Subcutaneous adipose tissue (tissue), 4 donors: ENCODE measurements around the gene SHMT2. TPM values are rescaled to one million over a fixed set of nuclear protein-coding genes. Genes with fewer than 3 reads are reported as not detected.

Experiments used
- total RNA-seq, 4 donors: library from RNA; depleted of rRNA; stranded (reverse); fragments of >200 nt; gene quantifications; one replicate each; pipeline ENCODE4 v1.1.0, GENCODE V29; 2016
- TF ChIP-seq, protein P1 (sequence below): fragments of 450-650 bp; IDR thresholded peaks from one replicate; pipeline ENCODE4 v1.5.1; 2016; ENCODE audit warnings: low read depth, mild to moderate bottlenecking, control low read depth, antibody characterized with exemption, moderate library complexity

The SHMT2 gene
- total RNA-seq, 4 donors from 2014 or later = 19.1 to 41.6 (median 32.7) TPM

GRCh38 chr12:57243521-57244311 lies 14.2 kb downstream of the SHMT2 start:
- TF ChIP-seq, protein P1, sequence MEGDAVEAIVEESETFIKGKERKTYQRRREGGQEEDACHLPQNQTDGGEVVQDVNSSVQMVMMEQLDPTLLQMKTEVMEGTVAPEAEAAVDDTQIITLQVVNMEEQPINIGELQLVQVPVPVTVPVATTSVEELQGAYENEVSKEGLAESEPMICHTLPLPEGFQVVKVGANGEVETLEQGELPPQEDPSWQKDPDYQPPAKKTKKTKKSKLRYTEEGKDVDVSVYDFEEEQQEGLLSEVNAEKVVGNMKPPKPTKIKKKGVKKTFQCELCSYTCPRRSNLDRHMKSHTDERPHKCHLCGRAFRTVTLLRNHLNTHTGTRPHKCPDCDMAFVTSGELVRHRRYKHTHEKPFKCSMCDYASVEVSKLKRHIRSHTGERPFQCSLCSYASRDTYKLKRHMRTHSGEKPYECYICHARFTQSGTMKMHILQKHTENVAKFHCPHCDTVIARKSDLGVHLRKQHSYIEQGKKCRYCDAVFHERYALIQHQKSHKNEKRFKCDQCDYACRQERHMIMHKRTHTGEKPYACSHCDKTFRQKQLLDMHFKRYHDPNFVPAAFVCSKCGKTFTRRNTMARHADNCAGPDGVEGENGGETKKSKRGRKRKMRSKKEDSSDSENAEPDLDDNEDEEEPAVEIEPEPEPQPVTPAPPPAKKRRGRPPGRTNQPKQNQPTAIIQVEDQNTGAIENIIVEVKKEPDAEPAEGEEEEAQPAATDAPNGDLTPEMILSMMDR = no peak

DNA sequence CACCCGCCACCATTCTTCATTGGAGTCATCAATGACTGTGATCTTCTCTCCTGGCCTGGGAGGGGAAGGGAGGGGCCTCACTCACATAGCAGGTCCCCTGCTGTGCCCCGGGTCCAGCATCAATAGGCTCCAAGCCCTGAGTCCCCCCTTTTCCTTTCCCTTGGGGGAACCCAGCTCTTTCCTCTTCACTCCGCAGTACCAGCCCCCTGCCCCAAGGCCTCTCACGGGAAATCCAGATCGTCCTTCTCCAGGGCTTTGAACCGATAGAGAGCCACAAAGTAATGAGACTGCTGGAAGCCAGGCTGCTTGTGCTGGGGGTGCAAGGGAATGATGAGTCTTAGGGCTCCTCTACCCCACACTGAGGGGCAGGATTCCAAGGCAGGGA lies 14.8 kb downstream of the SHMT2 start:
- TF ChIP-seq, protein P1 = no peak

DNA sequence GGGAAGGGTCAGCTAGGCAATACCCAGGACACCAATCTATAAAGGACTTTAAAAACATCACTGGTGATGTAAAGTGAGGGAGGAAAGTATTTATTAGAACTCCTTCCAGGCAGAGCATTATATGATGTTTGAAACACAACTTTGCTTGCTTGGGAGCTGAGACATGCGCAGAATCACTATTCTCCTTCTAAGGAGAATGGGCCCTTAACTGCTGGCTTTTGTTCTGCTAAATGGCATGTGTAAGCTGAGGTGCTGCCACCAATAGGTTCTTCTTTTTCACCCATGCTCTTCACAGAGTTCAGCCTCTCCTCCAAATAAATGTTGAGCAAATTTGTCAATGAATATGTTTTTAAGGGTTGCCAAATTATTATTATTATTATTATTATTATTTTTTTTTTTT lies 17.5 kb downstream of the SHMT2 start:
- TF ChIP-seq, protein P1 = no peak

DNA sequence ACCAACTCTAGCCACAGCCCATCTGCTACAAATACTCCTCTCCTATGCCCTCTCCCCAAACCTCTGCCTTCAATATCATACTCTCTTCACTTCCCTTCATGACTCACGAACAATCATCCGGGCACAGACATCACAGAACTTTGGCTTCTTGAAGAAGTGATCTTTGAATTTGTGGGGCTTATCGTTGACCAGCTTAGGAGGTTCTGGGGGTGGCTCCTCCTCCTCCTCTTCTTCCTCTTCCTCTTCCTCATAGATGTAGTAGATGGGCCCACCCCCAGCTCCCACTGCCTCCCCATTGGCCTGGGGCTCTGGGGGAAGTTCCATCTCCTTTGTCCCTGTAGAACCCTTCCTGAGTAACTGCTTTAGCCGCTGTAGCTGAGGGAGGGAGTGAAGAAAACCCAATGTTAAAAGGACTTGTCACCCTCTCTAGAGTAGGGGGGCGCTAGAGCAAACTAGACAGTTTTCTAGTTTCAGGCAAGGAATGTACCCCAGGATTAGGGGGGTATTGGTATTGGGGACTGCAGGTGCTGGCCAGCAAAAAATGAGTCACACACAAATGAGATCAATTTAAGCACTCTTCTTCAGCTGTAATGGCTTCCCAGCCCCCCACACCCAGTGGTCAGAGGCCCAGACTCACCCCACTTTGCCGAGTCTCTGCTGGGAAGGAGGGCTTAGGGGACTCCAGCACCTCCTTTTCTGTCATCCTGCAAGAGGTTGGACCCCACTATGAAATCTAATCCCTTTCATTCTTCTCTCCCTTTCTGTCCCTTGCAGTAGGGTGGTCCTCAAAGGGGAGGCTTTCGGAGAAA lies 19.6 kb downstream of the SHMT2 start:
- TF ChIP-seq, protein P1 = no peak

- TF ChIP-seq, protein P1 = no peak
Observed at GRCh38 chr12:57250541-57250940, 21.0 kb downstream of the SHMT2 start.

GRCh38 chr12:57250956-57251355 lies 21.4 kb downstream of the SHMT2 start, which contains the start of gene STAC3:
STAC3 (minus strand) TSS chr12:57251187; CDS start chr12:57249636, 1,551 bp downstream.
- TF ChIP-seq, protein P1 = no peak

GRCh38 chr12:57254506-57255280 lies 25.2 kb downstream of the SHMT2 start:
- TF ChIP-seq, protein P1 = no peak
